ENCODE measurements around the gene GRIA4. TPM values are rescaled to one million over a fixed set of nuclear protein-coding genes. Genes with fewer than 3 reads are reported as not detected.

Gene GRIA4

Small RNA genes within 50 kb of the gene (small RNA-seq; reads per million reads assigned to genes)
- gene RNU4-55P (ENCODE audit: low read depth) (not detected), gene RNU6-277P (ENCODE audit: low read depth) (not detected)
